Measurements from ENCODE around the gene CPNE7. TPM values are rescaled to one million over a fixed set of nuclear protein-coding genes. Genes with fewer than 3 reads are reported as not detected.

CPNE7 gene
- total RNA-seq (0.61 and 0.76 TPM in 2 replicates), polyA plus RNA-seq (0.51 and 1.0 TPM in 2 replicates), polyA minus RNA-seq (0.14 and 0.43 TPM in 2 replicates)
- total RNA-seq (2013), result not detected

GRCh38 chr16:89575247-89576152, at the start of gene CPNE7:
CPNE7 (plus strand) TSS chr16:89575758; CDS start chr16:89575898, 140 bp downstream.
- Histone ChIP-seq H3K27ac (ENCODE audit: low read length in 2 of 2) (no peak within 1 kb of the TSS), H3K4me3 (ENCODE audit: control extremely low read depth in 1 of 5, extremely low read depth in 1 of 5, insufficient read depth in 1 of 5, low read depth in 2 of 5, low read length in 4 of 5) (peak within 1 kb of the TSS in 4 of 5 experiments; percentile 35 to 56 (median 52)), H3K36me3 (replicated peaks in 1 of 2; ENCODE audit: control extremely low read depth in 1 of 2, control insufficient read depth in 1 of 2, extremely low read depth in 1 of 2, insufficient read depth in 2 of 2, low read length in 1 of 2) (no peaks in the 10 kb centered on the region), H3K4me1 (ENCODE audit: control insufficient read depth in 2 of 2, insufficient read depth in 2 of 2, low read length in 2 of 2) (peaks cover 29 to 30% of the 10 kb centered on the region in 2 donors), H3K4me2 (replicated peaks; ENCODE audit: low read depth, low read length, poor library complexity, severe bottlenecking) (peak within 1 kb of the TSS; percentile 94), H4K20me1 (ENCODE audit: control insufficient read depth, insufficient read depth, low read length, poor library complexity, severe bottlenecking) (peaks cover 4% of the 10 kb centered on the region), H3K27me3 (replicated peaks in 1 of 4; ENCODE audit: control extremely low read depth in 1 of 4, control insufficient read depth in 3 of 4, insufficient read depth in 4 of 4, low read length in 3 of 4) (peaks cover 0 to 22% (median 5%) of the 10 kb centered on the region in 4 experiments), H3K79me2 (ENCODE audit: control insufficient read depth, insufficient read depth, low read length) (no peaks in the 10 kb centered on the region), H2AFZ (ENCODE audit: insufficient read depth, low read depth, low read length, poor library complexity, severe bottlenecking) (peak within 1 kb of the TSS; percentile 71), H3K9me3 (ENCODE audit: control extremely low read depth in 1 of 3, control insufficient read depth in 2 of 3, insufficient read depth in 1 of 3, low read length in 2 of 3) (no peaks in the 10 kb centered on the region), H3K9ac (ENCODE audit: low read length) (peak within 1 kb of the TSS; percentile 60)
- ChIA-PET POLR2A (interaction anchor here (1.3 kb wide), 1 partner anchor 12 kb away, joined by 9 read pairs; no protein-coding TSS in a partner anchor), CTCF (no interaction called here)
- DNase-seq, result peak; percentile 61
- Mint-ChIP-seq H3K9me3 (ENCODE audit: insufficient read depth) (no peaks in the 10 kb centered on the region), H3K4me1 (peaks cover 16% of the 10 kb centered on the region), H3K27me3 (peaks cover 14% of the 10 kb centered on the region), H3K27ac (no peak within 1 kb of the TSS), H3K4me3 (peak within 1 kb of the TSS; percentile 78)
- TF ChIP-seq EZH2 (IDR thresholded peaks at IDR 0.05; ENCODE audit: borderline replicate concordance, insufficient read depth, low read depth, low read length, poor library complexity, severe bottlenecking) (no peak), CTCF (IDR thresholded peaks at IDR 0.05) (no peak)
- WGBS (ENCODE audit: insufficient coverage), result 2% methylated on average over 97 of the region's 103 CpGs
- ATAC-seq (ENCODE audit: low read depth), result peak; percentile 44
- intact Hi-C loops (cut with micrococcal nuclease), result no loop called here

- no peaks in the 10 kb centered on the region for H3K27me3 Mint-ChIP-seq
- Histone ChIP-seq H3K36me3 (replicated peaks in 1 of 2; ENCODE audit: control extremely low read depth in 1 of 2, control insufficient read depth in 1 of 2, extremely low read depth in 1 of 2, insufficient read depth in 2 of 2, low read length in 1 of 2) (peaks cover 12 to 52% of the 10 kb centered on the region in 2 experiments), H3K4me1 (ENCODE audit: control insufficient read depth in 2 of 2, insufficient read depth in 2 of 2, low read length in 2 of 2) (peaks cover 24 to 26% of the 10 kb centered on the region in 2 donors), H3K9me3 (ENCODE audit: control extremely low read depth in 1 of 3, control insufficient read depth in 2 of 3, insufficient read depth in 1 of 3, low read length in 2 of 3) (no peaks in the 10 kb centered on the region), H3K27ac (ENCODE audit: low read length in 2 of 2) (no peak overlapping the region), H3K4me3 (ENCODE audit: control extremely low read depth in 1 of 5, extremely low read depth in 1 of 5, insufficient read depth in 1 of 5, low read depth in 2 of 5, low read length in 4 of 5) (no peak overlapping the region), H3K9ac (ENCODE audit: low read length) (no peak overlapping the region), H3K27me3 (replicated peaks in 1 of 4; ENCODE audit: control extremely low read depth in 1 of 4, control insufficient read depth in 3 of 4, insufficient read depth in 4 of 4, low read length in 3 of 4) (no peaks in the 10 kb centered on the region), H4K20me1 (ENCODE audit: control insufficient read depth, insufficient read depth, low read length, poor library complexity, severe bottlenecking) (peaks cover 19% of the 10 kb centered on the region), H3K79me2 (ENCODE audit: control insufficient read depth, insufficient read depth, low read length) (peaks cover 53% of the 10 kb centered on the region), H3K4me2 (replicated peaks; ENCODE audit: low read depth, low read length, poor library complexity, severe bottlenecking) (no peak overlapping the region), H2AFZ (ENCODE audit: insufficient read depth, low read depth, low read length, poor library complexity, severe bottlenecking) (no peak overlapping the region)
- peaks cover 24% of the 10 kb centered on the region for H3K4me1 Mint-ChIP-seq
- DNase-seq (no peak), ATAC-seq (ENCODE audit: low read depth) (no peak)
- ChIA-PET CTCF (no interaction called here), POLR2A (no interaction called here)
- TF ChIP-seq EZH2 (IDR thresholded peaks at IDR 0.05; ENCODE audit: borderline replicate concordance, insufficient read depth, low read depth, low read length, poor library complexity, severe bottlenecking) (no peak), CTCF (IDR thresholded peaks at IDR 0.05) (no peak)
- no peaks in the 10 kb centered on the region for H3K9me3 Mint-ChIP-seq (ENCODE audit: insufficient read depth)
- intact Hi-C loops (cut with micrococcal nuclease), result no loop called here
- H3K27ac Mint-ChIP-seq, result no peak overlapping the region
- H3K4me3 Mint-ChIP-seq, result no peak overlapping the region
- 88% methylated on average over 16 of the region's 16 CpGs for WGBS (ENCODE audit: insufficient coverage)
Observed at GRCh38 chr16:89529097-89529496, 46.5 kb upstream of the CPNE7 start.

Data from B cell (primary cell).